ENCODE data around the gene CHM.
A peak's percentile ranks its signal among the peaks of the same experiment; 100 is the strongest.

Gene CHM

GRCh38 chrX:85897362-85898126 is 149.8 kb downstream of the CHM start:
- ChIA-PET CTCF (no interaction called here), POLR2A (ENCODE audit: low non-redundant PET) (no interaction called here)
- DNase-seq (ENCODE audit: low spot score): no peak
- H3K27ac ChIP-seq: no peak overlapping the region
- TF ChIP-seq CTCF (conservative IDR thresholded peaks at IDR 0.05; ENCODE audit: low read depth): no peak

GRCh38 chrX:85882601-85883000 is 164.8 kb downstream of the CHM start:
- ChIA-PET CTCF (no interaction called here), POLR2A (ENCODE audit: low non-redundant PET) (no interaction called here)
- no peak for TF ChIP-seq CTCF (conservative IDR thresholded peaks at IDR 0.05; ENCODE audit: low read depth)
- no peak overlapping the region for H3K27ac ChIP-seq
- DNase-seq (ENCODE audit: low spot score): no peak

- no peak overlapping the region for H3K27ac ChIP-seq
- POLR2A ChIA-PET (ENCODE audit: low non-redundant PET): no interaction called here
- TF ChIP-seq CTCF (conservative IDR thresholded peaks at IDR 0.05; ENCODE audit: low read depth): no peak
- CTCF ChIA-PET: no interaction called here
- DNase-seq (ENCODE audit: low spot score): no peak
These were observed 176.8 kb downstream of the CHM start for GRCh38 chrX:85870585-85870984.

GRCh38 chrX:85865324-85865723 is 182.0 kb downstream of the CHM start:
- no peak for DNase-seq (ENCODE audit: low spot score)
- H3K27ac ChIP-seq: no peak overlapping the region
- ChIA-PET CTCF (no interaction called here), POLR2A (ENCODE audit: low non-redundant PET) (no interaction called here)
- no peak for TF ChIP-seq CTCF (conservative IDR thresholded peaks at IDR 0.05; ENCODE audit: low read depth)

DNA sequence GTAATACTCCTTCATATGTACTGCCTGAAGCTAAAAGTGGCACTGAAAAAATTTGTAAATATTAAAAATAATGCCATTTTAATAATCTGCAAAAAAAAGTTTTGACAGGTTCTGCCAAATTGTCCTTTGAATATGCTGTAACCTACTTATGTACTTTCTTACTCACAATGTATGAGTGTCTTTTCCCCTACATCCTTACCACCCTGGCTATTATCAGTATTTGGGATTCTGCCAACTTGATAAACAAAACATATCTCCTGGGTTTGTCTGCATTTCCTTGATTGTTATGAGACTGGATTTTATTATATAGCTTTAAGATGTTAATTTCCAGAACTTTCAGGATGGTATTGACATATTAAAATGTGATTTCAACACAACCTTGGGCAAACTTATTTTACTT is 187.9 kb downstream of the CHM start:
- TF ChIP-seq CTCF (conservative IDR thresholded peaks at IDR 0.05; ENCODE audit: low read depth): no peak

DNA sequence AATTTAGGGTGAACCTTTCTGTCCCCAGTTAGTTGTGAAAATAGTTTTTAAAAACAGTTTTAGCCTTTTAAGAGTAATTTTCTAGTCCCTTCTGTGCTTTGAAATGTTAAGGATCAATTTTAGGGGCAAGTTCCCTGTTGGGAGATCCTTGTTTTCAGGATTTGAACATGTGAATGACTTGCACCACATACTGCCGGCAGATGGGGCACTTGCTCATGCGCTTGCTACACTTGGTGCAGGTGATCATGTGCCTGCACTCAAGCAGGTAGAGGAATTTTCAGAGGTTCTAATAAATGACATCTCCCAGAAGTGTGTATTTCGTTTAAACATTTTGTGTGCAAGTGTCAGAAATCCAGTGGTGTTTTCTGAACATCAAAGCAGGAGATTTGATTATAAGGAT is 195.9 kb downstream of the CHM start:
- DNase-seq (ENCODE audit: low spot score): peak; percentile 1
- H3K27ac ChIP-seq: no peak overlapping the region
- peak; percentile 21; the same call in 1 of the 2 replicates for TF ChIP-seq CTCF (conservative IDR thresholded peaks at IDR 0.05; ENCODE audit: low read depth)
- ChIA-PET CTCF (no interaction called here), POLR2A (ENCODE audit: low non-redundant PET) (no interaction called here)

More for the DNA sequence above, 187.9 kb downstream of the CHM start:
- H3K27ac ChIP-seq: no peak overlapping the region
- ChIA-PET POLR2A (ENCODE audit: low non-redundant PET) (no interaction called here), CTCF (no interaction called here)
- DNase-seq (ENCODE audit: low spot score): no peak

Data from RWPE1 (cell line).